A673 (cell line): ENCODE measurements around the gene PISD.

ENCODE experiments used
- EZH2 ChIP-seq: fragments of 200-600 bp; sonication (generic); IDR thresholded peaks from 2 replicates; pipeline ENCODE4 v1.6.1; 2017; ENCODE audit warnings: borderline replicate concordance, low read depth, mild to moderate bottlenecking, mixed read lengths, antibody characterized with exemption, low read length; ENCODE audit not compliant: poor library complexity, severe bottlenecking
- TF ChIP-seq, protein P1 (sequence below): fragments of 300-800, 200-600 bp; sonication (generic); conservative IDR thresholded peaks from 2 replicates; pipeline ENCODE4 v1.5.1; 2017; ENCODE audit warnings: low read depth, mild to moderate bottlenecking, antibody characterized with exemption, low read length, moderate library complexity, mixed read lengths

DNA sequence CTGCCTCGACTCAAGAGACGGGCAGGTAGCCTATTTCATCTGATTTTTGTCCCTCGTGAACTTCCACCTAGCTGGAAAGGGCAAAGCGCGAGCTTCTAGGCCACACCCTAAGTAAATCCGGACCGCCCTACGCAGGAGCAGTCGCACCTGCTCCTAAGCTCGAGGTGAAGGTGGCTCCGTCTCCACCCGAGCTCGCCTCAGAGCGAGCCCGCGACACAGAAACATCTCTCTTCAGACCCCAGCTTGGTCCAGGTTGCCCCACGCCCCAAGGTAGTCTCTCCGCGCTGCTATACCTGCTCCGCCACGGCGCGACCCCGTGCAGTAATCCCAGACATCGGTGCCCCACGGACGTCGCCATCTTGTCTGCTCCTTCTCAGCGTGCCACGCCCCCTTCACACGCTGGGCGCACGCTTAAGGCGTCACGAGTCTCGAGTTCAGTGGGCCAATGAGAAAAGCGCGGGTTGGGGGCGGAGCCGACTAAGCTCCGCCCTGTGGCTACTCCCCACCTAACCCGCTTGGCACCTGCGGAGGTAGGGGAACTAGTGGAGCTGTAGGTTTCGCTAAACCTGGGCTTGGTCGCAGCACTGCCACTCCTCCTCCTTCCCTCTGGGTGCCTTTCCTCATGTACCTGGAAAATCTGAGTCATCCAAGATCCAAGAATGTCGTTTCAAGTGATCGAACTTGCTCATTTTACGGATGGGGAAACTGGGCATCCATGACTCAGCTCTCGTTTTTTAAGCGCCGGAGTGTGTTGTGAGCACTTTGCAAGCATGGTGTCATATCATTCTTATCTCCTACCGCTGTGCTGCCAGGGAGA lies at the start of gene PISD:
- TF ChIP-seq EZH2 = no peak
- TF ChIP-seq, protein P1, sequence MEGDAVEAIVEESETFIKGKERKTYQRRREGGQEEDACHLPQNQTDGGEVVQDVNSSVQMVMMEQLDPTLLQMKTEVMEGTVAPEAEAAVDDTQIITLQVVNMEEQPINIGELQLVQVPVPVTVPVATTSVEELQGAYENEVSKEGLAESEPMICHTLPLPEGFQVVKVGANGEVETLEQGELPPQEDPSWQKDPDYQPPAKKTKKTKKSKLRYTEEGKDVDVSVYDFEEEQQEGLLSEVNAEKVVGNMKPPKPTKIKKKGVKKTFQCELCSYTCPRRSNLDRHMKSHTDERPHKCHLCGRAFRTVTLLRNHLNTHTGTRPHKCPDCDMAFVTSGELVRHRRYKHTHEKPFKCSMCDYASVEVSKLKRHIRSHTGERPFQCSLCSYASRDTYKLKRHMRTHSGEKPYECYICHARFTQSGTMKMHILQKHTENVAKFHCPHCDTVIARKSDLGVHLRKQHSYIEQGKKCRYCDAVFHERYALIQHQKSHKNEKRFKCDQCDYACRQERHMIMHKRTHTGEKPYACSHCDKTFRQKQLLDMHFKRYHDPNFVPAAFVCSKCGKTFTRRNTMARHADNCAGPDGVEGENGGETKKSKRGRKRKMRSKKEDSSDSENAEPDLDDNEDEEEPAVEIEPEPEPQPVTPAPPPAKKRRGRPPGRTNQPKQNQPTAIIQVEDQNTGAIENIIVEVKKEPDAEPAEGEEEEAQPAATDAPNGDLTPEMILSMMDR = no peak
